Measurements from ENCODE around the gene CBL. TPM values are rescaled to one million over a fixed set of nuclear protein-coding genes. Genes with fewer than 3 reads are reported as not detected.

The CBL gene
- polyA plus RNA-seq, 3 donors: 7.6 to 24.0 (median 23.1) TPM

GRCh38 chr11:119157063-119157462 lies 49.1 kb upstream of the CBL start:
- Histone ChIP-seq H3K27me3 (ENCODE audit: control insufficient read depth in 2 of 2, insufficient read depth in 2 of 2, low read length in 2 of 2) (peaks cover 0 to under 1% of the 10 kb centered on the region in 2 donors), H3K4me3 (replicated peaks in 1 of 3; ENCODE audit: low read depth in 2 of 3, low read length in 3 of 3) (no peak overlapping the region), H2AFZ (ENCODE audit: insufficient read depth, low read depth, low read length, poor library complexity, severe bottlenecking) (no peak overlapping the region), H4K20me1 (ENCODE audit: insufficient read depth, low read length) (no peaks in the 10 kb centered on the region), H3K4me2 (replicated peaks; ENCODE audit: extremely low read depth, low read length, poor library complexity, severe bottlenecking) (no peak overlapping the region), H3K9me3 (replicated peaks in 1 of 2; ENCODE audit: control insufficient read depth in 1 of 2, insufficient read depth in 1 of 2, low read length in 2 of 2) (no peaks in the 10 kb centered on the region), H3K27ac (ENCODE audit: low read depth in 1 of 2, low read length in 2 of 2) (no peak overlapping the region), H3K79me2 (ENCODE audit: insufficient read depth, low read length) (no peaks in the 10 kb centered on the region), H3K36me3 (replicated peaks in 1 of 2; ENCODE audit: control insufficient read depth in 1 of 2, insufficient read depth in 2 of 2, low read length in 2 of 2) (no peaks in the 10 kb centered on the region), H3K9ac (ENCODE audit: insufficient read depth, low read length, poor library complexity, severe bottlenecking) (no peak overlapping the region), H3K4me1 (ENCODE audit: control insufficient read depth in 1 of 2, insufficient read depth in 2 of 2, low read length in 2 of 2) (no peaks in the 10 kb centered on the region)
- WGBS (ENCODE audit: insufficient coverage): 62% methylated on average over 2 of the region's 3 CpGs
- Mint-ChIP-seq H3K36me3 (no peaks in the 10 kb centered on the region), H3K27ac (peak overlapping the region in 1 of 7 donors; percentile 16), H3K4me1 (peaks cover 6% of the 10 kb centered on the region), H3K27me3 (ENCODE audit: low read depth in 3 of 3) (peaks cover 24 to 35% (median 28%) of the 10 kb centered on the region in 3 donors), H3K9me3 (peaks cover 0 to 5% (median 0%) of the 10 kb centered on the region in 7 donors), H3K4me3 (no peak overlapping the region)
- DNase-seq: no peak
- intact Hi-C loops (cut with micrococcal nuclease): no loop called here
- TF ChIP-seq CTCF (IDR thresholded peaks at IDR 0.05): no peak

- Histone ChIP-seq H3K27me3 (ENCODE audit: control insufficient read depth in 2 of 2, insufficient read depth in 2 of 2, low read length in 2 of 2) (no peaks in the 10 kb centered on the region), H3K36me3 (replicated peaks in 1 of 2; ENCODE audit: control insufficient read depth in 1 of 2, insufficient read depth in 2 of 2, low read length in 2 of 2) (no peaks in the 10 kb centered on the region), H3K9me3 (replicated peaks in 1 of 2; ENCODE audit: control insufficient read depth in 1 of 2, insufficient read depth in 1 of 2, low read length in 2 of 2) (no peaks in the 10 kb centered on the region), H3K79me2 (ENCODE audit: insufficient read depth, low read length) (no peaks in the 10 kb centered on the region), H2AFZ (ENCODE audit: insufficient read depth, low read depth, low read length, poor library complexity, severe bottlenecking) (no peak overlapping the region), H3K27ac (ENCODE audit: low read depth in 1 of 2, low read length in 2 of 2) (no peak overlapping the region), H3K4me1 (ENCODE audit: control insufficient read depth in 1 of 2, insufficient read depth in 2 of 2, low read length in 2 of 2) (no peaks in the 10 kb centered on the region), H3K4me3 (replicated peaks in 1 of 3; ENCODE audit: low read depth in 2 of 3, low read length in 3 of 3) (no peak overlapping the region), H3K4me2 (replicated peaks; ENCODE audit: extremely low read depth, low read length, poor library complexity, severe bottlenecking) (no peak overlapping the region), H3K9ac (ENCODE audit: insufficient read depth, low read length, poor library complexity, severe bottlenecking) (no peak overlapping the region), H4K20me1 (ENCODE audit: insufficient read depth, low read length) (no peaks in the 10 kb centered on the region)
- intact Hi-C loops (cut with micrococcal nuclease): no loop called here
- WGBS (ENCODE audit: insufficient coverage): 97% methylated on average over 8 of the region's 13 CpGs
- H3K9me3 Mint-ChIP-seq: peaks cover 0 to 5% (median 0%) of the 10 kb centered on the region in 7 donors
- no peak overlapping the region for H3K4me3 Mint-ChIP-seq
- peak overlapping the region in 1 of 7 donors; percentile 72 for H3K27ac Mint-ChIP-seq
- TF ChIP-seq CTCF (IDR thresholded peaks at IDR 0.05): no peak
- peaks cover 17 to 25% (median 24%) of the 10 kb centered on the region in 3 donors for H3K27me3 Mint-ChIP-seq (ENCODE audit: low read depth in 3 of 3)
- DNase-seq: no peak
- H3K4me1 Mint-ChIP-seq: peaks cover 6% of the 10 kb centered on the region
- H3K36me3 Mint-ChIP-seq: no peaks in the 10 kb centered on the region
Measured at GRCh38 chr11:119158467-119158866, 47.7 kb upstream of the CBL start.

Measured in CD14-positive monocyte (primary cell).